OCI-LY3 (cell line): ENCODE measurements around the gene FBN2.

Experiments used
- H2AFZ ChIP-seq: fragments of 200-600, 300-600 bp; shearing (Covaris generic); 2 replicates; pipeline ENCODE4 v1.6.0; 2014; ENCODE audit warnings: antibody characterized with exemption, low read depth, low read length
- H3K27ac ChIP-seq: fragments of 200-600, 300-600 bp; sonication (generic); 2 replicates; pipeline ENCODE4 v1.5.1; 2014; ENCODE audit warnings: mild to moderate bottlenecking, low read length, moderate library complexity, mixed read lengths
- H3K27me3 ChIP-seq: fragments of 200-600, 300-600 bp; sonication (generic); 2 replicates; pipeline ENCODE4 v1.6.1; 2014; ENCODE audit warnings: low read depth, low read length, mixed read lengths
- H3K36me3 ChIP-seq: fragments of 200-600, 300-600 bp; sonication (generic); replicated peaks from 2 replicates; pipeline ENCODE3; 2014; ENCODE audit warnings: low read depth, low read length, mixed read lengths
- H3K4me1 ChIP-seq: fragments of 300-600, 200-600 bp; sonication (generic); 2 replicates; pipeline ENCODE4 v1.6.1; 2014; ENCODE audit warnings: low read length, mixed read lengths
- H3K4me2 ChIP-seq: fragments of 200-600, 300-600 bp; sonication (generic); 2 replicates; pipeline ENCODE4 v1.6.1; 2014; ENCODE audit warnings: low read length, mixed read lengths
- H3K4me3 ChIP-seq: fragments of 300-600, 200-600 bp; sonication (generic); 2 replicates; pipeline ENCODE4 v1.5.1; 2014; ENCODE audit warnings: antibody characterized with exemption, mild to moderate bottlenecking, low read length, moderate library complexity
- H3K79me2 ChIP-seq: fragments of 300-600, 200-600 bp; shearing (Covaris generic); 2 replicates; pipeline ENCODE4 v1.6.1; 2014; ENCODE audit warnings: mild to moderate bottlenecking, low read length, mixed read lengths
- H3K9ac ChIP-seq: fragments of 300-600, 200-600 bp; shearing (Covaris generic); 2 replicates; pipeline ENCODE4 v1.6.0; 2014; ENCODE audit warnings: mild to moderate bottlenecking, low read length, moderate library complexity
- H3K9me3 ChIP-seq: fragments of 200-600, 300-600 bp; shearing (Covaris generic); 2 replicates; pipeline ENCODE4 v1.6.1; 2014; ENCODE audit warnings: low read length, mixed read lengths; ENCODE audit not compliant: insufficient read depth
- H4K20me1 ChIP-seq: fragments of 200-600, 300-600 bp; sonication (generic); 2 replicates; pipeline ENCODE4 v1.6.1; 2016; ENCODE audit warnings: low read length, mixed read lengths; ENCODE audit not compliant: insufficient read depth
- EZH2phosphoT487 ChIP-seq: fragments of 200-600 bp; shearing (Covaris generic); IDR thresholded peaks from 2 replicates; pipeline ENCODE4 v1.6.1; 2018; ENCODE audit warnings: antibody characterized with exemption, mixed run types, low read depth
- TF ChIP-seq, protein P1 (sequence below): fragments of 200-600, 300-600 bp; sonication (generic); IDR thresholded peaks from 2 replicates; pipeline ENCODE4 v1.5.1; 2014; ENCODE audit warnings: antibody characterized with exemption, low read length, low read depth

FBN2 gene

DNA sequence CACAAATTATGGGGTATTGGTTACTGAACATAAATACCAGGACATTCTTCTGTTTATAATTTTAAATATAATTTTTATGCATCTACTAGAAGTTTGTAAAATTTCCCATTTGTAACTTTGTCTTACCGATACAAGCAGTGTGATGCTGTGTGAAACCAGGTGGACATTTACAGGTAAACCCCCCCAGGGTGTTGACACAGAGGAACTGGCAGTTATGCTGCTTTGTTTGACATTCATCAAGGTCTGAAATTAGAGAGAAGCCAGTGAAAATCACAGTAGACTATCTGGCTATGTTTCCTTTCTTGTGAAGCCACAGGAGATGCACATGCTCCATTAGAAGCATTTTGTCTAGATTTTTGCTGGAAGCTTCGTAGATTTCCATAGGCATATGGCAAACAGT is 263.6 kb downstream of the FBN2 start:
- Histone ChIP-seq H3K4me3 (no peak overlapping the region), H3K79me2 (no peaks in the 10 kb centered on the region), H3K9ac (no peak overlapping the region), H3K27me3 (no peaks in the 10 kb centered on the region), H3K4me1 (no peaks in the 10 kb centered on the region), H4K20me1 (no peaks in the 10 kb centered on the region), H2AFZ (no peak overlapping the region), H3K36me3 (no peaks in the 10 kb centered on the region), H3K27ac (no peak overlapping the region), H3K4me2 (no peak overlapping the region), H3K9me3 (no peaks in the 10 kb centered on the region)
- TF ChIP-seq EZH2phosphoT487 = no peak
- TF ChIP-seq, protein P1, sequence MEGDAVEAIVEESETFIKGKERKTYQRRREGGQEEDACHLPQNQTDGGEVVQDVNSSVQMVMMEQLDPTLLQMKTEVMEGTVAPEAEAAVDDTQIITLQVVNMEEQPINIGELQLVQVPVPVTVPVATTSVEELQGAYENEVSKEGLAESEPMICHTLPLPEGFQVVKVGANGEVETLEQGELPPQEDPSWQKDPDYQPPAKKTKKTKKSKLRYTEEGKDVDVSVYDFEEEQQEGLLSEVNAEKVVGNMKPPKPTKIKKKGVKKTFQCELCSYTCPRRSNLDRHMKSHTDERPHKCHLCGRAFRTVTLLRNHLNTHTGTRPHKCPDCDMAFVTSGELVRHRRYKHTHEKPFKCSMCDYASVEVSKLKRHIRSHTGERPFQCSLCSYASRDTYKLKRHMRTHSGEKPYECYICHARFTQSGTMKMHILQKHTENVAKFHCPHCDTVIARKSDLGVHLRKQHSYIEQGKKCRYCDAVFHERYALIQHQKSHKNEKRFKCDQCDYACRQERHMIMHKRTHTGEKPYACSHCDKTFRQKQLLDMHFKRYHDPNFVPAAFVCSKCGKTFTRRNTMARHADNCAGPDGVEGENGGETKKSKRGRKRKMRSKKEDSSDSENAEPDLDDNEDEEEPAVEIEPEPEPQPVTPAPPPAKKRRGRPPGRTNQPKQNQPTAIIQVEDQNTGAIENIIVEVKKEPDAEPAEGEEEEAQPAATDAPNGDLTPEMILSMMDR = no peak

DNA sequence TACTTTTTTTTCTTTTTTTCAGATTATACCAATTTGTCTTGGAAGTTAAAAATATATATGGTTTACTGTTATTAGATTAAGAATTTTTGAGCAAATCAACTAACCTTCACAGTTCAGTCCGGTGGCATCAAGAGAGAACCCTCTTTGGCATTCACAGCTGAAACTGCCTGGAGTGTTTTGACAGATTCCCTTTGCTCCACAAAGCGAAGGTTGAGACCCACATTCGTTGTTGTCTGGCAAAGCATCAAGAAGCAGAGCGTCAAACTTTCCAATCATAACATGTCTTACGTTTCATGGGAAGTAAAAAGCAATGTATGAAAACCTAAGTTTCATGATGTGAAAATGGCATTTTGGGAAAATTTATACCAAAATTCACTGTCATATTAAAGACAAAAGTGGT is 264.3 kb downstream of the FBN2 start:
- Histone ChIP-seq H3K4me1 (no peaks in the 10 kb centered on the region), H3K36me3 (no peaks in the 10 kb centered on the region), H3K4me2 (no peak overlapping the region), H3K79me2 (no peaks in the 10 kb centered on the region), H3K27me3 (no peaks in the 10 kb centered on the region), H3K4me3 (no peak overlapping the region), H3K9ac (no peak overlapping the region), H3K9me3 (no peaks in the 10 kb centered on the region), H4K20me1 (no peaks in the 10 kb centered on the region), H2AFZ (no peak overlapping the region), H3K27ac (no peak overlapping the region)
- TF ChIP-seq EZH2phosphoT487 = no peak

DNA sequence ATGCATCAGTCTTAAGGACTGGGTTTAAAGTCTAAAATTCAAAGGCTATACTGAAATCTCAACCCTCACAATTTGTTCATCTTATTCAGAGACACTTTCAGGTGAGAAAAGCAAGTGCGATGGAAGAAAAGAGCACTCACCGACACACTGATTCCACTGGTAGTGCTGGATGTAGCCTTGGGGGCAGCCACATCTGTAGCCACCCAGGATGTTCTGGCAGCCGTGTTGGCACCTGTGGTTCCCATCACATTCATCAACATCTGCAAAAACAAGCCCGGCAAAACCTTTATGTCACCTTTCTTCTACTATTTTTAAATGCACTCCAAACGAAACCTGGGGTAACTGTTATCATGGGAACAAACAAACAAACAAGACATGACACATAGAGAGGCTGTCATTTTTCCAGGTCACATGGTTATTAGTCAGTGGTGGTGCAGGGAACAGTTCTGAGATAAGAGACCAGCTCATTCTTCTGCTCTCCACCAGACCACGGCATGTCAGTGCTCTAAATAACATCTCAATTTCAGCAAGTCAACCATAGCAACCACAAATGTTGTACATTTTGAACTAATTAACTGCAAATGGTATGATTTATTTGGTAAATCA is 266.1 kb downstream of the FBN2 start:
- Histone ChIP-seq H3K79me2 (no peaks in the 10 kb centered on the region), H3K27me3 (no peaks in the 10 kb centered on the region), H2AFZ (no peak overlapping the region), H3K36me3 (no peaks in the 10 kb centered on the region), H3K4me2 (no peak overlapping the region), H3K9me3 (no peaks in the 10 kb centered on the region), H3K27ac (no peak overlapping the region), H3K4me3 (no peak overlapping the region), H3K9ac (no peak overlapping the region), H4K20me1 (no peaks in the 10 kb centered on the region), H3K4me1 (no peaks in the 10 kb centered on the region)
- TF ChIP-seq EZH2phosphoT487 = no peak
- TF ChIP-seq, protein P1 = no peak

DNA sequence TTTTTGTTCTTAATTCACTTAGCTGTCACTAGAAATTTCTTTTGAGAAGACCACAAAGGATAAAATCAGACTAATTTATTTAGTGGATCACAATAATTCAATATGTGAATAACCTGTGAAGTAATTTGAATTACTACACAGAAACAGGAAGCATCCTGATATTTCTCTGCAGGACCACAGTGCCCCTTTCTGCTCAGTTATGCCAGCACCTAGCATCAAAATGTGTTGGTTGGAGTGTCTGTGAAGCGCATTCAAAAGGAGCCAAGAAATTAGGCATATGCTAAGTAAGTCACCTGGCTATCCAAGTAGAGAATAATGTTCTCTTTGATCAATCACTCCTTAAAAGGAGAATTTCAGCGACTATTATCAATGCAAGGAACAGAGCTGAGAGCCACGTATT is 267.0 kb downstream of the FBN2 start:
- Histone ChIP-seq H3K36me3 (no peaks in the 10 kb centered on the region), H3K4me1 (no peaks in the 10 kb centered on the region), H4K20me1 (no peaks in the 10 kb centered on the region), H3K4me2 (no peak overlapping the region), H3K9me3 (no peaks in the 10 kb centered on the region), H3K27ac (no peak overlapping the region), H3K4me3 (no peak overlapping the region), H3K9ac (no peak overlapping the region), H3K27me3 (no peaks in the 10 kb centered on the region), H3K79me2 (no peaks in the 10 kb centered on the region), H2AFZ (no peak overlapping the region)
- no peak for TF ChIP-seq EZH2phosphoT487
- TF ChIP-seq, protein P1 = no peak
